K562 (cell line): ENCODE data around the gene ADD1. TPM values are rescaled to one million over a fixed set of nuclear protein-coding genes. Genes with fewer than 3 reads are reported as not detected.

Source experiments
- E4F1 ChIP-seq: fragments of 250-450 bp; sonication (Bioruptor Pico); IDR thresholded peaks from 2 replicates; pipeline ENCODE4 v1.5.0; 2021; ENCODE audit warnings: mild to moderate bottlenecking, borderline replicate concordance
- ELK1 ChIP-seq: sonication (generic); formaldehyde crosslinking; IDR thresholded peaks from 2 replicates; pipeline ENCODE4 v1.8.1; 2022; ENCODE audit warnings: missing genetic modification reagents
- HDAC3 ChIP-seq: fragments of 450-650 bp; IDR thresholded peaks from 2 replicates; pipeline ENCODE4 v1.6.1; 2018; ENCODE audit warnings: borderline replicate concordance, mild to moderate bottlenecking, moderate library complexity; ENCODE audit not compliant: partially characterized antibody
- HINFP ChIP-seq: fragments of 450-650 bp; conservative IDR thresholded peaks from 2 replicates; pipeline ENCODE4 v1.6.1; 2016; ENCODE audit warnings: missing genetic modification characterization, low read depth, mild to moderate bottlenecking, control low read depth, missing compliant biosample characterization
- KLF6 ChIP-seq: fragments of 250-450 bp; sonication (Bioruptor Pico); IDR thresholded peaks from 2 replicates; pipeline ENCODE4 v1.4.0; 2020; ENCODE audit warnings: mild to moderate bottlenecking, moderate library complexity, borderline replicate concordance
- NFRKB ChIP-seq: fragments of 450-650 bp; IDR thresholded peaks from 2 replicates; pipeline ENCODE4 v1.6.1; 2016; ENCODE audit warnings: low read depth
- SMARCB1 ChIP-seq: IDR thresholded peaks from 2 replicates; pipeline ENCODE4 v1.6.1; 2011; ENCODE audit warnings: improper control_type of control experiment, low read depth; ENCODE audit not compliant: insufficient read length
- SP2 ChIP-seq: IDR thresholded peaks from 2 replicates; pipeline ENCODE4 v1.6.1; 2011; ENCODE audit warnings: mild to moderate bottlenecking, low read depth, low read length, moderate library complexity; ENCODE audit not compliant: poor library complexity, severe bottlenecking; ENCODE audit errors: extremely low read depth
- TEAD2 ChIP-seq: fragments of 450-650 bp; IDR thresholded peaks from 2 replicates; pipeline ENCODE4 v1.6.1; 2016; ENCODE audit warnings: missing genetic modification characterization, control low read depth, missing compliant biosample characterization
- USF2 ChIP-seq: sonication (generic); formaldehyde crosslinking; IDR thresholded peaks from 2 replicates; pipeline ENCODE4 v1.5.0; 2020; ENCODE audit warnings: missing genetic modification reagents
- ZNF282 ChIP-seq: sonication (generic); formaldehyde crosslinking; IDR thresholded peaks from 2 replicates; pipeline ENCODE4 v1.8.1; 2023; ENCODE audit warnings: missing genetic modification reagents
- ZNF316 ChIP-seq: fragments of 450-650 bp; IDR thresholded peaks from 2 replicates; pipeline ENCODE4 v1.6.1; 2016
- ZNF41 ChIP-seq: fragments of 250-450 bp; sonication (Bioruptor Pico); conservative IDR thresholded peaks from 2 replicates; pipeline ENCODE4 v1.4.0; 2020; ENCODE audit warnings: mild to moderate bottlenecking
- ZNF592 ChIP-seq: fragments of 450-650 bp; IDR thresholded peaks from 2 replicates; pipeline ENCODE4 v1.6.1; 2017; ENCODE audit warnings: antibody characterized with exemption, mild to moderate bottlenecking
- ZNF695 ChIP-seq: fragments of 450-650 bp; formaldehyde crosslinking; IDR thresholded peaks from 2 replicates; pipeline ENCODE4 v1.4.0; 2020; ENCODE audit warnings: mild to moderate bottlenecking, moderate library complexity
- polyA plus RNA-seq, 8 experiments: library from polyadenylated mRNA; depleted of rRNA in 4 of 8; stranded (reverse) in 5 of 8; unstranded in 3 of 8; fragments of >200 nt; fragmentation: Nextera tagmentation in 2 of 8; fragmentation: Illumina TruSeq in 1 of 8; extraction: Ambion mirVana in 2 of 8; extraction: Trizol in 1 of 8; gene quantifications; 2 replicates each; pipeline versions ENCODE4 v1.2.1 to v1.2.3, GENCODE V29; 2011 to 2014; ENCODE audit warnings: inconsistent platforms in 1 of 8, missing spikeins in 1 of 8
- total RNA-seq, 7 experiments: library from RNA; depleted of rRNA in 6 of 7; stranded (reverse); fragments of >200 nt in 6 of 7; fragmentation: Illumina TruSeq in 2 of 7; extraction: Trizol in 2 of 7; gene quantifications; 2 replicates each; pipeline versions ENCODE4 v1.2.1 to v1.2.3, GENCODE V29; 2011 to 2021; ENCODE audit warnings: low replicate concordance in 1 of 7

The ADD1 gene
- total and polyA plus RNA-seq, 9 of the 15 experiments (the other 6 are each of a cell fraction or from before 2014, with no cell fraction given): 17.5 to 153 (median 74.0) TPM

- TF ChIP-seq ZNF592 (no peak), ZNF316 (peak; percentile 69), E4F1 (no peak), NFRKB (no peak), ZNF41 (CRISPR knock-in tag) (no peak), KLF6 (CRISPR knock-in tag) (no peak), USF2 (CRISPR knock-in tag) (no peak), ELK1 (CRISPR knock-in tag) (no peak), ZNF695 (CRISPR knock-in tag) (no peak), SP2 (no peak), TEAD2 (tag) (no peak), ZNF282 (no peak), HDAC3 (no peak), HINFP (tag) (no peak), SMARCB1 (no peak)
Measured at GRCh38 chr4:2802618-2803531, 40.8 kb upstream of the ADD1 start (continued).
